Glomerular endothelial cell (primary cell): ENCODE measurements around the gene PKD2L2. TPM values are rescaled to one million over a fixed set of nuclear protein-coding genes. Genes with fewer than 3 reads are reported as not detected.
"Not testable (repeated sequence)": the region's sequence is repeated elsewhere in the genome, so short reads cannot be mapped to it uniquely, and the experiment has no call there.

Source experiments
- DNase-seq: peaks from one replicate; pipeline ENCODE4 v3.0.0-alpha.2; 2011; ENCODE audit warnings: low read depth, low spot score; ENCODE audit errors: extremely low read depth
- total RNA-seq: library from RNA; depleted of rRNA; stranded (reverse); fragments of >200 nt; gene quantifications from 2 replicates; pipeline ENCODE4 v1.2.3, GENCODE V29; 2015

Gene PKD2L2
- total RNA-seq = not detected in 2 replicates

- no peak for DNase-seq
These were observed at the start of gene PKD2L2 for GRCh38 chr5:137888863-137889759. Gene PKD2L2 (plus strand): TSS chr5:137889457. CDS start chr5:137889492, 35 bp downstream.

- no peak for DNase-seq
These were observed 47.0 kb upstream of the PKD2L2 start for GRCh38 chr5:137842296-137842695.

GRCh38 chr5:137843676-137844299, 45.5 kb upstream of the PKD2L2 start:
- DNase-seq = no peak

GRCh38 chr5:137845472-137845871, 43.8 kb upstream of the PKD2L2 start:
- no peak for DNase-seq

GRCh38 chr5:137847687-137848086, 41.6 kb upstream of the PKD2L2 start:
- DNase-seq = no peak

GRCh38 chr5:137853165-137853564, 36.1 kb upstream of the PKD2L2 start:
- not testable (repeated sequence) for DNase-seq

GRCh38 chr5:137856201-137856600, 33.1 kb upstream of the PKD2L2 start:
- no peak for DNase-seq

GRCh38 chr5:137856916-137857862, 32.1 kb upstream of the PKD2L2 start:
- no peak for DNase-seq

- DNase-seq = no peak
These were observed 30.9 kb upstream of the PKD2L2 start for GRCh38 chr5:137858223-137858916.

- no peak for DNase-seq
These were observed 30.3 kb upstream of the PKD2L2 start for GRCh38 chr5:137858954-137859353.

GRCh38 chr5:137862251-137862650, 27.0 kb upstream of the PKD2L2 start:
- no peak for DNase-seq

GRCh38 chr5:137863653-137864052, 25.6 kb upstream of the PKD2L2 start:
- not testable (repeated sequence) for DNase-seq

- DNase-seq = no peak
These were observed 22.5 kb upstream of the PKD2L2 start for GRCh38 chr5:137866541-137867388.

- DNase-seq = no peak
These were observed 21.6 kb upstream of the PKD2L2 start, which contains the start of gene MYOT for GRCh38 chr5:137867664-137868063. Gene MYOT (plus strand): TSS chr5:137867860. CDS start chr5:137870652, 2,792 bp downstream.

- no peak for DNase-seq
These were observed 18.5 kb upstream of the PKD2L2 start for GRCh38 chr5:137870647-137871339.

- no peak for DNase-seq
These were observed 17.7 kb upstream of the PKD2L2 start for GRCh38 chr5:137871571-137871970.

GRCh38 chr5:137872466-137872865, 16.8 kb upstream of the PKD2L2 start:
- DNase-seq = no peak

GRCh38 chr5:137876101-137876500, 13.2 kb upstream of the PKD2L2 start:
- no peak for DNase-seq

GRCh38 chr5:137880313-137880712, 8.9 kb upstream of the PKD2L2 start:
- DNase-seq = no peak
